ENCODE results near the gene SLC22A4.

The SLC22A4 gene

DNA sequence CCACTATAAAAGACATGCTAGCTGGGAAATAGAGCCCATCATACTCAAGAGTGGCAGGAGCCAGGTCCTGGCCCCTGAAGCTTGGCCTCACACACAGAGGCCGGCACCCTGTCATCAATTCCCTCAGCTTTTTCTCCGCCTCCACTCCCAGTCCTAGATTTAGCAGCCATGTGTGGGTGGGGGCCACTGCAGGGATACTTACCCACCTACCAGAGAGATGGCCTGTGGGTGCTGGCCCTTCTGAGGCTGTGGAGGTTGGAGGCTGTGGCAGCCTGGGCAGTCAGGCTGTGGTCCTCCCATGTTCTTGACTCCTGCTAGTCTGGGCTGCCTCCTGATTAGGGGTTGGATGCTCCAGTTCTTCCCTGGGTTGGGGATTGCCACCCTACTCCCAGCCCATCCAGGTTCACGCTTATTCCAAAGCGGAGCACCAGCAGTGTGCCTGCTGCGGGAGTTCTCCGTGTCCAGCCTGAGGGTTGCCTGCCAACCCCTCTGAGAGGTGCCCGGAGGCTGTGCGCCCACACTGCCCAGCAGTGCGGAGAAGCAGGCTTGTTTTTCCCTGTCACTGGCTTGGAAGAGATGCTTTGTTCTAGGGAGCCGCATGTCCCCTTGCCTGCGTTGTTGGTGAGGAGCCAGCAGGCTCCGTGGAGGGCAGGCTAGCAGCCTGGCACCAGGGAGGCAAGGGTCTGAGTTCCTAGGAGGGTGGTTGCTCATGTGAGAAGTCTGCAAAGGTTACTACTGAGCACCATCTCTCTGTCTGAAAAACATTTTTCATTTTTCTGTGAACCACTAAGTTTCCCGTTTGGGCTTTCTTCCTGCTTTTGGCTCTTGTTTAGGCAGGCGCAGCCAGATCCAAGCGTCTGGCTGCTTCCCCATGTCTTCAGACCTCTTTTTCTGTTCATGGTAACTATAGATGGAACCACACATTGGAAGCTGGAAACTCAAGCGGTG, 82.8 kb downstream of the SLC22A4 start:
- DNase-seq (ENCODE audit: low spot score): peak; percentile 82

DNA sequence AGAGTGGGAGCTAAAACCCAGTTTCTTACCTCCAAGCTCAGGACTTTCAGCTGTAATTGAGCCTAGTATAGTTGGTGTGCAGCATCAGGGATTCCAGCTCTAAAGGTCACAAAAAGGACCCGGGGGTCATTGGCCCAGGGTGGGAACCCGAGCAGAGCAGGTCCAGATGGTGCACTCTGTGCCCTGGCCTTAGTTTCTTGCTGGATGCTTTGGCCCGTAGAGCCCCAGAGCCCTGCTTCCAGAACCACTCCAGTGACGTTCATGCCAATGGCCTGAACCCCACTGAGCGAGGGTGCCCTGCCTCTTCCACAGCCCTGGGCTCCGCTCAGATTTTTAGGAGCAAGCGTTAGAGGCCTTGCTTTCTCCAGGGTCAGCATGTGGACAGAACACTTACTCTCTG, 83.5 kb downstream of the SLC22A4 start:
- no peak for DNase-seq (ENCODE audit: low spot score)

DNA sequence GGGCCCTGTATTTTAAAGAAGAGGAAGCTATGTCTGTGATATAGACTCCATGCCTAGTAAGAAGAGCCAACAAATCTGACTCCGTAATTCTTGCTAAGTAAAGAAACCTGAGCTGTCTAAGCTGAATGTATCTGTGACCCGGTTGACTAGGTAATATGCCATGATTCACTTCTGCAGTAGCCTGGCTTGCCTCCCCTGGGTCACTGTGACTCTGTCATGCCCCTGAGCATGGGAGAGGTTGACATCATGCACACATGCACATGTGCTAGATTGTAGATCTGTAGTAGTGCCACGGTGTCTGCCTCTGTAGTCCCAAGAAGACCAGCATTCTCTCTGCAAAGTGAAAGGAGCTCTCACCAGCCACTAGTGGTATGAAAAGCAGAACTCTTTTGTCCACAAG, 84.4 kb downstream of the SLC22A4 start:
- DNase-seq (ENCODE audit: low spot score): no peak

DNA sequence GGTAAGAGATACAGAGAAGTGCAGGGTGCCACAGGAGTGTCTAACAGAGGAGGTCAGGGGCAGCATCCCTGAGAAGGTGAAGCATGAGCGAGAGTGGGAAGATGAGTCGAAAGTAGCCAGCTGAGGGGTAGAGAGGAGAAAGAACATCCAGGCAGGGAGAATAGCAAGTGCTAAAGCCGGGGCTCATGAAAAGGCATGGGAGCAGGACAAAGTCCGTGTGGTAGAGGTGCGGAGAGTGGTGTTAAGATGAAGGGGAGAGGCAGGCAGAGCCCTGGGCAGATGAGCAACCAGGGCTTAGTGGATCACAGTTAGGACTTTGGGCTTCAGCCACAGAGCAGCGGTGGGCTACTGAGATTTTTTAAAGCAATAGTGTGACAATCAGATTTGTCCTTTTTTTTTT, 85.9 kb downstream of the SLC22A4 start:
- no peak for DNase-seq (ENCODE audit: low spot score)

DNA sequence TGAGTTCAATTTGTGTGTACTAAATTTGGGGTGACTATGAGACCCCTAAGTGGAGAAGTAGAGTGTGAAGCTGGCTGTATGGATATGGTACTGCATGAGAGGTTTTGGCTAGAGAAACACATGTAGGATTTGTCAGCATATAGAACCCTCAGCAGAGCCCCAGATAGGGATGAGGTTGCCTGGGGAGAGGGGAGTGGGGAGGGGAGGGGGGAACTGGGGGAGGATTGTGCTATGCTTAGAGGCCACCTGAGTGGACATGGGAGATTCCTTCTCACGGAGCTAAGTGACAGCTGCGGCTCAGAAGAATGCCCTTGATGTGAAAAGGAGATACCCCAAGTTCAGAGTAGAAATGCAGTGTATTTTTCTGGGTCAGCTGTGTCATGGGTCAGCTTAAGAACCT, 86.5 kb downstream of the SLC22A4 start:
- DNase-seq (ENCODE audit: low spot score): no peak

DNA sequence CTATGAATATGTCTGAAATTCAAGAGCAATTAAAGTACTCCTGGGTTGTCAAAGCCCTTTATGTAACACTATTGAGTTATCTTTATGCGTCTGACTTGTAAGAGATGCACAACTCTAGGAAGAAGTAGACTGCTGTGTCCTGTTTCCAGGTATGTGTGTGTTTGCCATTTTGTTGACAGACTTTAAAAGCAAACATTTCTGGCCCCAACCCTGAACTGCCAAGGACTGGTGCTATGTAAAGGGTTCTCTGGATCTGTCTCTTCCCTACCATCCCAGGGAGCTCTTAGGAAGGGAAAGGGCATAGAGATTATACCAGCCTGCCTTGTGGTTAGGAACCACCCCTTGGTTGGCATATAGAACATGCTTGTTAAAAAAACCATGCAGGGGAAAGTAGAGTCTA, 87.4 kb downstream of the SLC22A4 start:
- no peak for DNase-seq (ENCODE audit: low spot score)

DNA sequence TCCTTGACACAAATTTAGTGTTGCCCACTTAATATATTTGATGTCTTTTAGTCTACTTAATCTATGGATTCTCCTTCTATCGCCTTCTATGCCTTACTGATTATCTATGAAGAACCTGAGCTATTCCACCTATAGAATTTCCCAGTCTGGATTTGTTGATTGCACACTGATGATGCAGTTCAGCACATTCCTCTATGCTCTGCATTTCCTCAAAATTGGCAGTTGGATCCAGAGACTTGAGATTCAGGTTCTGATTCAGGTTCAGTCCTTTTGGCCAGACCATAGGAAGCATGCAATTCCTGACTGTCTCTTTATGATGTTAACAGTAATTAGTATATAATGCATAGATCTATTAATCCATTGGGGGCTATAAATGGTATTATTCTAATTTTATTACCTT, 89.1 kb downstream of the SLC22A4 start:
- DNase-seq (ENCODE audit: low spot score): no peak

DNA sequence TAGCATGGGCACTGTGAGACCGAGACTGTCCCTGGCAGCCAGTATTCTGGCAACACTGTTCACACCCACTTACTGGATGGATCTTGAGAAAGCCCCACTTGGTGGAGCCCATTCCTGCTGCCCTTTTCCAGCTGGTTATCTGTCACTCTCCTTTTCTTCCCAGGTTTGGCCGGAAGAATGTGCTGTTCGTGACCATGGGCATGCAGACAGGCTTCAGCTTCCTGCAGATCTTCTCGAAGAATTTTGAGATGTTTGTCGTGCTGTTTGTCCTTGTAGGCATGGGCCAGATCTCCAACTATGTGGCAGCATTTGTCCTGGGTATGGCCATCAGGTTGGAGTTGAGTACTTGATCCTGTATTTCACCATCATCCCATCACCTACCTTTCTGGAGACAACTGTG, 89.8 kb downstream of the SLC22A4 start:
- no peak for DNase-seq (ENCODE audit: low spot score)

DNA sequence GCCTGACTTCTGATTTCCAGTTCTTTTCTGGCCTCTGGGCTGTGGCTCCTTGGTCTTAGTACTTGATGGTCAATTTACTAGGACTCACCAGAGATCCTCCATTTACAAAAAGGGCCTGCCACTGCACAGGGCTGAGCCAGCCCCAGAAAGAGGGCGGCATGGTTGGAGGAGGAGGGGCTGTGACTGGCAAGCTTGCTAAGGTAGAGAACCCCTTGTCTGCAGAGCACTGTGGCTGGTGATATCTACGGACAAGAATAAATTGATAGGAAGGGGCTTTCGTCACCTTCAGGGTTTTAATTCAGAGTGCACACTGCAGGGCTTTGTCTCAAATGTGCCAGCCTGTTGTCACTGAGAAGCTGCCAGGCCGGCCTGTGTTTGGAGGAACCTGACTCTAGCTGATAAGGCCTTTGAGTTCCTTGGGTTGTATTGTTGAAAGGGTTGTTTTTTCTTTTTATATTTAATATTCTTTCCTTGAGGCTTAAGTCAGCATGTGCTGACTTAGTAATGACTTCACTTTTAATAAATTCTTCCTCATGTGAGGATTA, 90.4 kb downstream of the SLC22A4 start:
- DNase-seq (ENCODE audit: low spot score): no peak

DNA sequence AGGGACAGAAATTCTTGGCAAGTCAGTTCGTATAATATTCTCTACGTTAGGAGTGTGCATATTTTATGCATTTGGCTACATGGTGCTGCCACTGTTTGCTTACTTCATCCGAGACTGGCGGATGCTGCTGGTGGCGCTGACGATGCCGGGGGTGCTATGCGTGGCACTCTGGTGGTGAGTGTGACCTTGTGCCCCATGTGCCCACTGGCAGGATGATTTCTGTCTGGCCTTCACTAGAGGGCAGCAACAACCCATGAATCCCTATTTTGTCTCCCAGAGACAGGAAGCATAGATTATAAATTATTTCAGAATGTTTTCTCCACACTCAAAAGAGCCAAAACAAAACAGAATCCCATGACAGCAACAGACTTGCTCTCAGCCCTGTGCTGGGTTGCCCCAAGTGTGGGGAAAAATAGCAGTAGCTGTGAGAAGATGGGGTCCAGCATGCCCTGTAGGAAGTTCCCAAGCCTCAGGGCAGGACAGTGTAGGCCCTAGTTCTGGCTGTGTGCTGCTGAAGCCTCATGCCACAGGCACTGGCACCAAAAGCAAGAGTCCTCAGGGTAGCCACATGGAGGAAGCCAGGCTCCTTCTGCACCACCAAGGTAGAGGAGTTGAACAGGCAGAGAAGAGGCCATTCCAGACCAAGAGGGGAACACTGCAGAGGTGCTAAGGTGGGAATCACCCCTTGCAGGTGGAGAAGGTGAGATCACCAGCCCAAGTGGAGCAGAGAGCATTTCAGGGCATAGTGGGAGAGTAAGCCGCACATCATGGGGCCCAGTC, 91.3 kb downstream of the SLC22A4 start:
- peak; percentile 64 for DNase-seq (ENCODE audit: low spot score)

DNA sequence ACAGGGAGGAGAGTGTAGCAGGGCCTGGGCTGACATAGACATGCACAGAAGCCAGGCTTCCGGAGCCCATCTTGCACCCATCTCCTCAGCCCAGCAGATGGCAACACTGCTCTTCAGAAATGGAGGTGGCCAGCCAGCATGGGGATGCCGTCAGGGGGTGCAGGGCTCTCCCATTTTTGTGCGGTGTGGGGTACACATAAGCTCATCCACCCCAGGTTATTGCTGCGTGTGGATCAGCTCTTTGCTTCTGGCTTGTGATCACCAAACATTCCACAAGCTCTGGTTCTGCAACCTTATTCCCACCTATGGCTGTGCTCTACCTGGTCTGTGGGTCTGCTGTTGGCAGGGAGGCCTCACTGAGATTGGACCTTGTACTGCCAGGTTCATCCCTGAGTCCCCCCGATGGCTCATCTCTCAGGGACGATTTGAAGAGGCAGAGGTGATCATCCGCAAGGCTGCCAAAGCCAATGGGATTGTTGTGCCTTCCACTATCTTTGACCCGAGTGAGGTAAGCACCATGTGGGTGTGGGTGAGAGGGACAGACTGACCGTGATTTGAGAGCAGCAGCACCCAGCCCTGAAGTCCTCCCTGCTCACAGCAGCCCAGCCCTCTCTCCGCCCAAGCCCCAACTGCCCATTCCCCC, 92.6 kb downstream of the SLC22A4 start:
- DNase-seq (ENCODE audit: low spot score): peak; percentile 66

DNA sequence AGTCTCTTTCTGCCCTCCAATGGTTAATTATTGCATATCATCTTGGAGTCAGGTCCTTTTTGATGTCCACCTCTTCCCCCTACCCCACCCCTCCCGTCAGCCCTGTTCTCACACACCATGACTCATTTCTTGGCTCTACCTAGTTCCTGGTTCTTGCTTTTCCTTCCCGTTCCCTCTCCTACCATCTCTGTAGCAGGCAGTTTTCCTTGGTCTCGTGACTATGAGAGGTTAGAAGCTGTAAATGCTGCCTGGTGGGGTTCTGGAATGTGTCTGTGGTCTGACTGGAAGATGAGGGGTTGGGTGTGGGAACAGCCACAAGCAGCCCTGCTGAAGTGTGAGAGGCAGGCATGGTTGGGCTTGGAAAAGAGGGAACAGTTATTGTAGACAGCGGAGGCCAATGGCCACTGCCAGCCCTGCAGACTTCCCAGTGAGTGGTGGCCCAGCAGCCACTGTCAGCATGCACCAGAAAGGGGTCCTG, 93.5 kb downstream of the SLC22A4 start:
- no peak for DNase-seq (ENCODE audit: low spot score)

DNA sequence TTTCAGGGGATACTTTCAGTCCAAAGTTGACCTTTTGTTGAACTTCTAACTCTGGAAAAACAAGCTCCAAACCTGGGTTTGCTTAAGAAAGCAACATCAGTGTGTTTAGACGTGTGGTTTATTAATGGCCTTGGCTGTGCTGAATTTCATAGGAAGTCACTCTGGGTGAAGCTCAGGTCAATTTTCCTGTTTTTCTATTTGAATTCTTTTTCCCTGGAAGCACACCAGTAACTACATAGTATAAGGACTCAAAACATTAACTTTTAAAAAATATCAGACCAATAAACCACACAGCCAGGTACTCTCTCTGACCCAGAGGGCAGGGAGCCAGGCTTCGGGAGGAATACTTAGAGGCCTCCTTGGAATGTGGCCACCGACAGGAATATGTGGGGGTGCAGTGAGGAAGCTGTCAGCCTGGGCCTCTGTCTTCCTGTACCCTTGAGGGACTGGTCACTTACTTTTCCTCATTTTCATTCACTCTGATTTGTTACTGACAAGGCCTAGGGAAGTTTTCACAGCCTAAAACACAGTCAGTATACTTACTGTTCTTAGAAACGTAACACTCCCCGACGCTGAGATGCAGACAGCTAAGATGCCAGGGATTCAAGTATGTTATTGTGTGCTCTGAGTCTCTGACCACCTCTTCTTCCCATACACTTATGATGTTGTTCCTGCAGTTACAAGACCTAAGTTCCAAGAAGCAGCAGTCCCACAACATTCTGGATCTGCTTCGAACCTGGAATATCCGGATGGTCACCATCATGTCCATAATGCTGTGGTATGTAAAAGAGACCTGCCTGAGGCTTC, 94.3 kb downstream of the SLC22A4 start:
- DNase-seq (ENCODE audit: low spot score): no peak

DNA sequence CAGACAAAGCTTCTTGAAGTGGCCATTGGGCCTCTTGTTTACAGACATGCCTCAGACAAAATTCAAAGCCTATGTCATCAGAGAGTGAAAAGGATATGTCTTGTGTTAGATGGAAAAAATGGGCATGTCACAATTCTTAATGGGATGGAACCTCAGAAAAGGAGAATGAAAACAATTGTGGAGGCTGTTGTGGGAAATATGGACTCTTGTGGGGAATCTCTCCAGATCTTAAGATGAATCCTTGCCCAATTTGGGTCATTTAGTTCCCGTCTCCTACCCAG, 94.8 kb downstream of the SLC22A4 start:
- DNase-seq (ENCODE audit: low spot score): no peak

DNA sequence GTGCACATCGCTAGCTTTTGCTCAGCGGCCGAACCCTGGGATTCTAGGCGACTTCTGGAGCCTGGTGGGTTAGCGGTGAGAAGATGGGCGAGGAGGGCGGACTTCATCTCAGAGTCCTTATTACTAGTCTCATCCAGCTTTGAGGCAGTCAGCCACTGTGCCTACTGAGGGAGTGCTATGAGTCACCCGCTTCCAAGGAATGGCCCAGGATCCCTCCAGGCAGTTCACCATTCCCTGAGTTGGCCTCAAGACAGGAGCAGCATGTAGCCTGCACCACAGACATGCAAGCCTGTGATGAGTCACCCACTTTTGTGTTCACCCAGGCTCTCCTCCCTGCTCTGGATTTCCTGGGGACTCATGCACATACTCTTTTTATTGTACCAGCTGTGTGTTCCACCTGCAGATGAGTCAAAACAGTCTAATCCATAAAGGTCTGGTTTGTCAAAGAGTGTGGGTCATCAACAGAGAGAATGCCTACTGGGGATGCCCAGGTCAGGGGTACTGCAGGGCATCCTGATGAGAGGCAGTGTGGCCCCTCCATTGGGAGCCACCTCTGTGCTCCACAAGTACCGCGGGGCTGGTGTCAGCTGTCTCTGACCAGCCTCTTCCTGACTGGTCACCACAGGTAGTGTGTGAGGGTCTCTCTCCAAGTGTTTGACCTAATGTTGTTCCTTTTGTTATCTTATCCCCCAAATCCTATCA, 95.5 kb downstream of the SLC22A4 start:
- no peak for DNase-seq (ENCODE audit: low spot score)

DNA sequence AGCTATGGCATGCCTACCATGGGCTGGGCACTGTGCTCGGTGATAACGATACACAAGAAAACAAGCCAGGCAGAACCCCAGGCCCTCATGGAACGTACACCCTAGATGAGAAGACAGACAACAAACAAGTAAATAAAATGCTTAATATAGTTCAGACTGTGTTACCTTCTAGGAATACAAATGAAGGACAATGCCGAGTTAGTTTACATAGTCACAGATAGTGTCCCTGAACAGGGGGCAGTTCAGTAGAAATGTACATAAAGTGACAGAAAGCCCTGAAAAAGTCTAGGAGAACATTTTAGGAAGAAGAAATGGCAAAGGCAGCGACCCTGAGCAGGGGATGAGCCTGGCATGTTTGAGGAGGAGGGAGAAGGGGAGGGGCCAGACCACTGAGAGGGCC, 97.1 kb downstream of the SLC22A4 start:
- no peak for DNase-seq (ENCODE audit: low spot score)

DNA sequence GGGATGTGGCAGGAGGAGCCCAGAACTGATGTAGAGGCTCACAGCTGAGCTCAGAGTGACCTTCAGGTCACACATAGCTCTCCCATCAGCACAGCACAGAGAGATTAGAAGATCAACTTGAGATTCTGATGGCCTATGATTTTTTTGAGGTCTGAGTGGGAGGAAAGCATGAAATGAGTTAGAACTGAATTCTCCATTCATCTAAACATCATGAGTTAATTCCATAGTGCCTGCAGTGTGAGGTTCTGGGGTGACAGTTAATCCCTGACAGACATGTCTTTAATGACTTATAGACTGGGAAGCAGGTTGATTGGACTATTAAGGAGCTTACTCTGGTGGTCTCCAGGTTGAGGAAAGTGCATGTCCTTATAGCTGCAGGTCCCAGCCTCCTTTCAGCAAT, 97.7 kb downstream of the SLC22A4 start:
- DNase-seq (ENCODE audit: low spot score): no peak

DNA sequence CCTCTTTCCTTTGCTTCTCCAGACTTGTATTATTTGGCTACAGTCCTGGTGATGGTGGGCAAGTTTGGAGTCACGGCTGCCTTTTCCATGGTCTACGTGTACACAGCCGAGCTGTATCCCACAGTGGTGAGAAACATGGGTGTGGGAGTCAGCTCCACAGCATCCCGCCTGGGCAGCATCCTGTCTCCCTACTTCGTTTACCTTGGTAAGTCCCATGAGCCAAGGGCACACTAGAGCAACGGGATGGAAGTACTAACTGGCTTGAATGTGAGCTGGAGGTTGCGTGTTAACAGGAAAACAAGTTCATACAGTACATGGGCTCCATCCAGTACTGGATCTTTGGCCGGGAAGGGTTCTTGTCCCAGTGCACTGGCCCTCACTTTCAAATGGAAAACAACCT, 98.2 kb downstream of the SLC22A4 start:
- no peak for DNase-seq (ENCODE audit: low spot score)

DNA sequence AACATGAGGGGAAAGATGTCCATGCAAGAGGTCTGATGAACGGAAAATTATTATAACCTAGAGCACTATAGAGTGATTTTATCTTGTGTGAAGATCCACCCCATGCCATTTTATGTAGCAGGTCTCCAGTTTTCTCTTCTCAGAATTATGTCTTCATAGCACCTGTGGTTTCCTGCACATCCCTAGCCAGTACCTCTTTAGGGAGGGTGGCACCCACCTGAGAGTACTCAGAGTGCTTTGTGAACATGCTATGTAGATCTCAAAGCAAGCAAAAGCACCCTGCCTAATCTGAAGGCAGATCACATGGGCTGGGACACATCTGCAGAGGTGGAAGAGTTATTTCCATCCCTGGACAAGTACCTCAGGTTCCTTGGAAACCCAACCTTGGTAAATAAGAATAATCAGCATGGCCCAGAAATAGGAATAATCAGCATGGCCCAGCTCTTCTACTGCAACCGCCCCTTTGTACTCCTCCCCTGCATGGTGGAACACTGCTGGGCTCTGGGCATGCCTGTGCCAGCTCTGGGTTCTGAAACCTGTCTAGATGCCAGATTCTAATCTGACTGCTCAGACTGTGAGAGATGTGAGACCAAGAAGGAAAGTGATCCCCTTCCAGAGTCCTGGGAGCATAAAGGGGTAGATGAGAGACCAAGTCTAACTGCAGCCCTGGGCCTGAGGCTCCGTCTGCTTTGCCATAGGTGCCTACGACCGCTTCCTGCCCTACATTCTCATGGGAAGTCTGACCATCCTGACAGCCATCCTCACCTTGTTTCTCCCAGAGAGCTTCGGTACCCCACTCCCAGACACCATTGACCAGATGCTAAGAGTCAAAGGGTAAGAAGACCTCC, 99.0 kb downstream of the SLC22A4 start:
- peak; percentile 26 for DNase-seq (ENCODE audit: low spot score)
